PFSK-1 (cell line): ENCODE measurements around the gene SNAP25.

ENCODE experiments used
- POLR2AphosphoS5 ChIP-seq: IDR thresholded peaks from 2 replicates; pipeline ENCODE4 v1.6.1; 2012; ENCODE audit warnings: low read depth, mild to moderate bottlenecking, control low read depth, low read length, moderate library complexity
- TAF1 ChIP-seq: IDR thresholded peaks from 2 replicates; pipeline ENCODE4 v1.6.1; 2012; ENCODE audit warnings: low read length, control low read depth, borderline replicate concordance; ENCODE audit not compliant: insufficient read depth
- TF ChIP-seq, protein P1 (sequence below), 2 experiments: IDR thresholded peaks; 2 replicates each; pipeline versions ENCODE4 v1.6.1 to v1.8.0; 2011 to 2012; ENCODE audit warnings: low read depth in 2 of 2, low read length in 2 of 2, control low read depth in 1 of 2, inconsistent platforms in 1 of 2, mild to moderate bottlenecking in 1 of 2, moderate library complexity in 1 of 2; ENCODE audit not compliant: insufficient read depth in 1 of 2

- TF ChIP-seq POLR2AphosphoS5 (no peak), TAF1 (no peak)
- TF ChIP-seq, protein P1, sequence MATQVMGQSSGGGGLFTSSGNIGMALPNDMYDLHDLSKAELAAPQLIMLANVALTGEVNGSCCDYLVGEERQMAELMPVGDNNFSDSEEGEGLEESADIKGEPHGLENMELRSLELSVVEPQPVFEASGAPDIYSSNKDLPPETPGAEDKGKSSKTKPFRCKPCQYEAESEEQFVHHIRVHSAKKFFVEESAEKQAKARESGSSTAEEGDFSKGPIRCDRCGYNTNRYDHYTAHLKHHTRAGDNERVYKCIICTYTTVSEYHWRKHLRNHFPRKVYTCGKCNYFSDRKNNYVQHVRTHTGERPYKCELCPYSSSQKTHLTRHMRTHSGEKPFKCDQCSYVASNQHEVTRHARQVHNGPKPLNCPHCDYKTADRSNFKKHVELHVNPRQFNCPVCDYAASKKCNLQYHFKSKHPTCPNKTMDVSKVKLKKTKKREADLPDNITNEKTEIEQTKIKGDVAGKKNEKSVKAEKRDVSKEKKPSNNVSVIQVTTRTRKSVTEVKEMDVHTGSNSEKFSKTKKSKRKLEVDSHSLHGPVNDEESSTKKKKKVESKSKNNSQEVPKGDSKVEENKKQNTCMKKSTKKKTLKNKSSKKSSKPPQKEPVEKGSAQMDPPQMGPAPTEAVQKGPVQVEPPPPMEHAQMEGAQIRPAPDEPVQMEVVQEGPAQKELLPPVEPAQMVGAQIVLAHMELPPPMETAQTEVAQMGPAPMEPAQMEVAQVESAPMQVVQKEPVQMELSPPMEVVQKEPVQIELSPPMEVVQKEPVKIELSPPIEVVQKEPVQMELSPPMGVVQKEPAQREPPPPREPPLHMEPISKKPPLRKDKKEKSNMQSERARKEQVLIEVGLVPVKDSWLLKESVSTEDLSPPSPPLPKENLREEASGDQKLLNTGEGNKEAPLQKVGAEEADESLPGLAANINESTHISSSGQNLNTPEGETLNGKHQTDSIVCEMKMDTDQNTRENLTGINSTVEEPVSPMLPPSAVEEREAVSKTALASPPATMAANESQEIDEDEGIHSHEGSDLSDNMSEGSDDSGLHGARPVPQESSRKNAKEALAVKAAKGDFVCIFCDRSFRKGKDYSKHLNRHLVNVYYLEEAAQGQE (IDR thresholded peaks at IDR 0.05; ENCODE audit: insufficient read depth in 1 of 2, low read depth in 2 of 2, low read length in 2 of 2): peak in 1 of 2 experiments; percentile 52; a peak in 1 of 4 replicates
Measured at GRCh38 chr20:10239954-10240353, 21.3 kb downstream of the SNAP25 start.
